Vagina (tissue), 2 donors: ENCODE measurements around the gene PKD1.

Experiments
- CTCF ChIP-seq, 3 experiments: fragments of 450-650 bp in 2 of 3; fragments of 200-600 bp in 1 of 3; sonication (generic) in 1 of 3; IDR thresholded peaks; one replicate each; pipeline ENCODE4 v1.5.1; 2017 to 2019; ENCODE audit warnings: antibody characterized with exemption in 3 of 3, mild to moderate bottlenecking in 2 of 3, moderate library complexity in 2 of 3
- POLR2A ChIP-seq, 2 donors: fragments of 450-650 bp; IDR thresholded peaks; one replicate each; pipeline ENCODE4 v1.6.1; 2017; ENCODE audit warnings: antibody characterized with exemption in 2 of 2, mild to moderate bottlenecking in 2 of 2, moderate library complexity in 2 of 2

GRCh38 chr16:2096853-2097595, 38.7 kb downstream of the PKD1 start:
- TF ChIP-seq CTCF (IDR thresholded peaks at IDR 0.05) (no peak), POLR2A (IDR thresholded peaks at IDR 0.05) (no peak)
